ENCODE results near the gene ZDHHC11B.

GRCh38 chr5:666816-667498, 117.6 kb downstream of the ZDHHC11B start:
- TF ChIP-seq CTCF (IDR thresholded peaks at IDR 0.05; ENCODE audit: low read depth, low read length) (no peak), POLR2A (IDR thresholded peaks at IDR 0.05; ENCODE audit: extremely low read depth, insufficient read length) (no peak), MAX (IDR thresholded peaks at IDR 0.05; ENCODE audit: low read depth, low read length) (no peak), MYC (IDR thresholded peaks at IDR 0.05; ENCODE audit: low read depth, low read length) (no peak)

All from NB4 (cell line).